KOPT-K1 (cell line): ENCODE results near the gene WNT9B.

ENCODE experiments used
- H3K27ac ChIP-seq: fragments of 200-600 bp; sonication (generic); 2 replicates; pipeline ENCODE4 v1.5.1; 2016; ENCODE audit warnings: antibody characterized with exemption, mild to moderate bottlenecking, low read depth, low read length; ENCODE audit not compliant: poor library complexity, severe bottlenecking
- H3K36me3 ChIP-seq: fragments of 200-600 bp; sonication (generic); 2 replicates; pipeline ENCODE4 v1.5.1; 2017; ENCODE audit warnings: antibody characterized with exemption, mild to moderate bottlenecking, low read length, moderate library complexity; ENCODE audit not compliant: insufficient read depth
- H3K9me3 ChIP-seq: fragments of 200-600 bp; sonication (generic); 2 replicates; pipeline ENCODE4 v1.5.1; 2017; ENCODE audit warnings: antibody characterized with exemption, low read length, mild to moderate bottlenecking; ENCODE audit not compliant: insufficient read depth, poor library complexity, severe bottlenecking

Gene WNT9B, protein sequence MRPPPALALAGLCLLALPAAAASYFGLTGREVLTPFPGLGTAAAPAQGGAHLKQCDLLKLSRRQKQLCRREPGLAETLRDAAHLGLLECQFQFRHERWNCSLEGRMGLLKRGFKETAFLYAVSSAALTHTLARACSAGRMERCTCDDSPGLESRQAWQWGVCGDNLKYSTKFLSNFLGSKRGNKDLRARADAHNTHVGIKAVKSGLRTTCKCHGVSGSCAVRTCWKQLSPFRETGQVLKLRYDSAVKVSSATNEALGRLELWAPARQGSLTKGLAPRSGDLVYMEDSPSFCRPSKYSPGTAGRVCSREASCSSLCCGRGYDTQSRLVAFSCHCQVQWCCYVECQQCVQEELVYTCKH

GRCh38 chr17:46851029-46851741, at the start of gene WNT9B:
TSS of gene WNT9B (plus strand) at chr17:46851583. CDS start at chr17:46851639, 56 bp downstream.
- H3K27ac ChIP-seq, result no peak within 1 kb of the TSS
- H3K36me3 ChIP-seq, result no peaks in the 10 kb centered on the region
- no peaks in the 10 kb centered on the region for H3K9me3 ChIP-seq

- Histone ChIP-seq H3K27ac (no peak overlapping the region), H3K36me3 (no peaks in the 10 kb centered on the region), H3K9me3 (no peaks in the 10 kb centered on the region)
These were observed 48.6 kb upstream of the WNT9B start for GRCh38 chr17:46802800-46803199.

- Histone ChIP-seq H3K9me3 (no peaks in the 10 kb centered on the region), H3K27ac (no peak overlapping the region), H3K36me3 (no peaks in the 10 kb centered on the region)
These were observed 47.8 kb upstream of the WNT9B start for GRCh38 chr17:46803544-46803943.

- no peak overlapping the region for H3K27ac ChIP-seq
- no peaks in the 10 kb centered on the region for H3K36me3 ChIP-seq
- no peaks in the 10 kb centered on the region for H3K9me3 ChIP-seq
These were observed 45.6 kb upstream of the WNT9B start for GRCh38 chr17:46805771-46806170.

DNA sequence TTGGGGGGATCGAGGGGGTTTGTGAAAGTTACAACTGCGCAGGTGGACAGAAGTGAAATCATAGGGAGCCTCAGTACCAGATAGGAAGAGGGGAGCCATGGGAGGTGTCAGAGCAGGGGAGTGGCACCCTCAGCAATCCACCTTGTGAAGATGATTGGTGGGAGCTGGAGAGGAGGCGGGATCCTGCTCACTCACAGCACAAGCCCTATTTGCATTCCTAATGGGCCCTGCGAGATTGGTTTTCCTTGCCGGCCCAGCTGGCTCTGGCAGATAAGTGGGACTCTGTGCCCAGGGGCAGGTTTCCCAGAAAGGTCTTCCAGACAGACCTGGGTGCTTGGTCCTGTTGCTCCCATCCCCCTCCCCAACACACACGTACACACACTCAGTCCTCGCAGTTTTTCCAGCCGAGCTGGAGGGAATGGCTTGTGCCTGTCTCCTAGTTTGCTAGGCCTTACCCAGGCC, 42.2 kb upstream of the WNT9B start:
- no peak overlapping the region for H3K27ac ChIP-seq
- no peaks in the 10 kb centered on the region for H3K9me3 ChIP-seq
- no peaks in the 10 kb centered on the region for H3K36me3 ChIP-seq

DNA sequence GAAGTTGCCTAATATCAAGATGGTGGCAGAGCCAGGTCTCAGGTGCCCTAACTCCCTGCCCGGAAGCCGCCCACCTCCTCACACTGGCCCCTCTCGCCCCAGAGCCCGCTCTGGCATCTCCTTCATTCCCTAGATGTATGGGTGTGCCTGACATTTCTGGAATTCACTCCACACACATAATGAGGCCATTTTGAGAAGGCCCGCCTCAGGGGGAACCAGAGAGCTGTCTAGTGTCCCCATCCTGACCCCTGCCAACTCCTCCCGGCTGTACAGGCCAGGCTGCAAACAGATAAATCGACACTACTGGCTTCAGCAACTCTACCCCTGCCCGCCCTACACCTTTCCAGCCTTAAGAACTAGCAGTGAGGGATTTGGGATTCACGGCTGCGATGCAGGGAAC, 40.5 kb upstream of the WNT9B start:
- H3K9me3 ChIP-seq, result no peaks in the 10 kb centered on the region
- H3K27ac ChIP-seq, result no peak overlapping the region
- no peaks in the 10 kb centered on the region for H3K36me3 ChIP-seq

GRCh38 chr17:46811978-46812583, 39.3 kb upstream of the WNT9B start:
- H3K36me3 ChIP-seq, result no peaks in the 10 kb centered on the region
- no peaks in the 10 kb centered on the region for H3K9me3 ChIP-seq
- H3K27ac ChIP-seq, result no peak overlapping the region

DNA sequence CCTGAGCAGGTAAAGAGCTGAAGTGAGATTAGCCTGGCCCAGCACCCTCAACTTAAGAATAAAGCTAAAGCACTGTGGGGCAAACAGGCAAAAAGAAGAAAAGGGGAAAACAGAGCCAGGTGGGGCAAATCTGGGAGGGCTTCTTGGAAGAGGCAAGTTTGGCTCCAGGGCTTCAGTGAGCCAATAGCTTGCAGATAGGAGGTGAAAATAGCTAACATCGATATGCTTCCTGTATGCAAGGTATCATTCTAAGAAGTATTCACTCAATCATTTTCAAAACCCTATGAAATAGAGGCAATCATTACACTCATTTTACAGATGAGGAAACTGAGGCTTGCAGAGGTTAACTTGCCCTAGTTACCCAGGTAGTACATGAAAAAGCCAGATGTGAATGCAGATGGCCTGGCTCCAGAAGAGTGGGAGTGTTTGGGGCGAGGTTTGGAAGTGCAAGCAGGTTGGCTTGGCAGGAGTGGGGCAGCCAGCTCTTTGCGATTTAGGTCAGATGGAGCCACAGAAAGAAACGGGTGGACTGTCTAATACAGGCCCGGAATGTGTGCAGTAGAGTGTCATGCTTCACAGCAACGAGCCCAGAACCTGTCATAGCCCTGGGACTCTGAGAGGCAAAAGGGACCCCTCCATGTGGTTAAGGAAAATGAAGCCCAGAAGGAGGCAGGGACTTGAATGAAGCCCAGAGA, 38.6 kb upstream of the WNT9B start:
- Histone ChIP-seq H3K36me3 (no peaks in the 10 kb centered on the region), H3K9me3 (no peaks in the 10 kb centered on the region)

DNA sequence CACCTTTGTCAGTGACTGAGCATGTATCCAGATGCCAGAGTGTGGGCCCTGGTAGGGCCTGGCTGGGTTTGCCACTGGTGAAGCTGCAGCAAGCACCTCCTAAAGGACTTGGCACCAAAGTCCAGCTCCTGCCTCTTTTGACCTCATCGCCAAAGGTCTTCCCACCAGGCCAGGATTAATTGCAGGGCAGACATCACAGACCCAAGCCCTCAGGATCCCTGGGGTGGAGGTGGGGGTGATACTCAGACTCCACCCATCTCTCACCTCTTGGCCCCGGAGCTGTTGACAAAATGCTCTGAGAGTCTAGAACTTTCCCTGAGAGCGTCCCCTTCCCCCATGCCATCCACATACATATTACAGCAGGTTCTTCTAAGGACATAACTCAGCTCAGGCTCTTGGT, 37.5 kb upstream of the WNT9B start:
- Histone ChIP-seq H3K36me3 (no peaks in the 10 kb centered on the region), H3K27ac (no peak overlapping the region), H3K9me3 (no peaks in the 10 kb centered on the region)

More for the DNA sequence above, 38.6 kb upstream of the WNT9B start:
- no peak overlapping the region for H3K27ac ChIP-seq

- no peak overlapping the region for H3K27ac ChIP-seq
- no peaks in the 10 kb centered on the region for H3K9me3 ChIP-seq
- H3K36me3 ChIP-seq, result no peaks in the 10 kb centered on the region
These were observed 36.9 kb upstream of the WNT9B start for GRCh38 chr17:46814446-46814845.

- Histone ChIP-seq H3K9me3 (no peaks in the 10 kb centered on the region), H3K27ac (no peak overlapping the region), H3K36me3 (no peaks in the 10 kb centered on the region)
These were observed 35.7 kb upstream of the WNT9B start for GRCh38 chr17:46815474-46816353.

GRCh38 chr17:46817151-46817900, 34.1 kb upstream of the WNT9B start:
- Histone ChIP-seq H3K9me3 (no peaks in the 10 kb centered on the region), H3K36me3 (no peaks in the 10 kb centered on the region), H3K27ac (no peak overlapping the region)

GRCh38 chr17:46817901-46818209, 33.5 kb upstream of the WNT9B start:
- Histone ChIP-seq H3K27ac (no peak overlapping the region), H3K9me3 (no peaks in the 10 kb centered on the region), H3K36me3 (no peaks in the 10 kb centered on the region)
